K562 (cell line): ENCODE measurements around the gene PPP4R3A. TPM values are rescaled to one million over a fixed set of nuclear protein-coding genes. Genes with fewer than 3 reads are reported as not detected.

Source experiments
- ARHGAP35 ChIP-seq: fragments of 450-650 bp; IDR thresholded peaks from 2 replicates; pipeline ENCODE4 v1.6.1; 2018; ENCODE audit not compliant: partially characterized antibody
- ATF1 ChIP-seq, 2 experiments: fragments of 450-650 bp in 1 of 2; IDR thresholded peaks; 2 replicates each; pipeline ENCODE4 v1.6.1; 2016; ENCODE audit warnings: missing compliant biosample characterization in 1 of 2, missing genetic modification characterization in 1 of 2
- CC2D1A ChIP-seq: fragments of 450-650 bp; IDR thresholded peaks from 2 replicates; pipeline ENCODE4 v1.6.1; 2017; ENCODE audit warnings: mild to moderate bottlenecking
- DACH1 ChIP-seq: fragments of 450-650 bp; IDR thresholded peaks from 2 replicates; pipeline ENCODE4 v1.6.1; 2018; ENCODE audit not compliant: partially characterized antibody
- ETS1 ChIP-seq: conservative IDR thresholded peaks from 2 replicates; pipeline ENCODE4 v1.6.1; 2011; ENCODE audit warnings: low read depth, mild to moderate bottlenecking, low read length; ENCODE audit not compliant: control insufficient read depth
- FOS ChIP-seq: IDR thresholded peaks from 3 replicates; pipeline ENCODE4 v1.6.1; 2011; ENCODE audit not compliant: insufficient read length; ENCODE audit errors: extremely low read depth
- HMBOX1 ChIP-seq: sonication (generic); IDR thresholded peaks from 2 replicates; pipeline ENCODE4 v1.6.1; 2016
- HNRNPH1 ChIP-seq: fragments of 200-400 bp; formaldehyde crosslinking; optimal IDR thresholded peaks from 2 replicates; pipeline ENCODE3; 2017; ENCODE audit warnings: low read depth, mild to moderate bottlenecking, low read length, moderate library complexity
- PHB ChIP-seq: fragments of 250-450 bp; sonication (Bioruptor Pico); IDR thresholded peaks from 2 replicates; pipeline ENCODE4 v1.5.0; 2021
- PHF8 ChIP-seq: fragments of 200-600 bp; sonication (generic); IDR thresholded peaks from 2 replicates; pipeline ENCODE4 v1.6.1; 2012; ENCODE audit warnings: mixed run types, mild to moderate bottlenecking, inconsistent platforms, low read length, moderate library complexity, borderline replicate concordance
- PML ChIP-seq: IDR thresholded peaks from 2 replicates; pipeline ENCODE4 v1.6.1; 2012; ENCODE audit warnings: low read length, inconsistent platforms
- PRDM10 ChIP-seq: fragments of 450-650 bp; IDR thresholded peaks from 2 replicates; pipeline ENCODE4 v1.6.1; 2018; ENCODE audit not compliant: partially characterized antibody
- SIN3A ChIP-seq, 2 experiments: fragments of 150-350 bp in 1 of 2; IDR thresholded peaks; 2 replicates each; pipeline ENCODE4 v1.6.1; 2011 to 2016; ENCODE audit warnings: borderline replicate concordance in 2 of 2, low read depth in 2 of 2, low read length in 2 of 2, mild to moderate bottlenecking in 2 of 2, moderate library complexity in 2 of 2; ENCODE audit not compliant: control insufficient read depth in 1 of 2
- ZC3H11A ChIP-seq: IDR thresholded peaks from 2 replicates; pipeline ENCODE4 v1.6.1; 2012; ENCODE audit warnings: low read depth, low read length, improper control_type of control experiment
- ZKSCAN3 ChIP-seq: fragments of 250-450 bp; sonication (Bioruptor Pico); IDR thresholded peaks from 2 replicates; pipeline ENCODE4 v1.4.0; 2020
- ZNF212 ChIP-seq: fragments of 450-650 bp; formaldehyde crosslinking; IDR thresholded peaks from 2 replicates; pipeline ENCODE4 v1.4.0; 2020; ENCODE audit warnings: mild to moderate bottlenecking
- ZZZ3 ChIP-seq: fragments of 450-650 bp; IDR thresholded peaks from 2 replicates; pipeline ENCODE4 v1.6.1; 2016; ENCODE audit warnings: antibody characterized with exemption, mild to moderate bottlenecking, moderate library complexity
- polyA plus RNA-seq, 8 experiments: library from polyadenylated mRNA; depleted of rRNA in 4 of 8; stranded (reverse) in 5 of 8; unstranded in 3 of 8; fragments of >200 nt; fragmentation: Nextera tagmentation in 2 of 8; fragmentation: Illumina TruSeq in 1 of 8; extraction: Ambion mirVana in 2 of 8; extraction: Trizol in 1 of 8; gene quantifications; 2 replicates each; pipeline versions ENCODE4 v1.2.1 to v1.2.3, GENCODE V29; 2011 to 2014; ENCODE audit warnings: inconsistent platforms in 1 of 8, missing spikeins in 1 of 8
- total RNA-seq, 7 experiments: library from RNA; depleted of rRNA in 6 of 7; stranded (reverse); fragments of >200 nt in 6 of 7; fragmentation: Illumina TruSeq in 2 of 7; extraction: Trizol in 2 of 7; gene quantifications; 2 replicates each; pipeline versions ENCODE4 v1.2.1 to v1.2.3, GENCODE V29; 2011 to 2021; ENCODE audit warnings: low replicate concordance in 1 of 7
- TF ChIP-seq, protein P1 (sequence below): fragments of 250-450 bp; sonication (Bioruptor Pico); IDR thresholded peaks from 2 replicates; pipeline ENCODE4 v1.9.0; 2021; ENCODE audit warnings: mild to moderate bottlenecking, inconsistent platforms
- TF ChIP-seq, protein P2 (sequence below), 2 experiments: fragments of 450-650 bp in 1 of 2; sonication (generic) in 1 of 2; formaldehyde crosslinking in 1 of 2; IDR thresholded peaks in 1 of 2; conservative IDR thresholded peaks in 1 of 2; 2 replicates each; pipeline versions ENCODE4 v1.6.1 to v1.8.1; 2016 to 2023; ENCODE audit warnings: mild to moderate bottlenecking in 2 of 2, moderate library complexity in 2 of 2, inconsistent platforms in 1 of 2, missing genetic modification reagents in 1 of 2

Gene PPP4R3A
- total and polyA plus RNA-seq, 9 of the 15 experiments (the other 6 are each of a cell fraction or from before 2014, with no cell fraction given), result 9.5 to 54.9 (median 44.9) TPM

DNA sequence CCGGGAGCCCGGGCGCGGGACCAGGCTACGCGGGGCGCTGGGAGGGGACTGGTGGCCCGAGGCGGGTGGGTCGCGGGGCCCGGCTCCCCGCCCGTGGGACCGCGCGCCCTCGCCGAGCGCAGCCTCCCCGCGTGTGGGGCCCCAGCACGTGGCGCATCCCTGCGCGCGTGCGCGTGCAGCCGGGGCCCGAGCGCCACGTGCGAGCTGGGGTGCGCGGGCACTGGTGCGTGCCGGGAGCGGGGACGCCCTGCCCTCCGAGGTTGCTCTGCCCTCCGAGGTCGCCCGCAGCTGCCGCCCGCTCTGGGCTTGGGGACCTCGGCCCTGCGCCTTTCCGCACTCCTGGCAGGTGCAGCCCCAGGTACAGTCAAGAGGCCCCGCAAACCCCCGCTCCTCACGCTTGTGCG lies 92.1 kb downstream of the PPP4R3A start (continued):
- no peak for TF ChIP-seq PRDM10
- TF ChIP-seq, protein P1, sequence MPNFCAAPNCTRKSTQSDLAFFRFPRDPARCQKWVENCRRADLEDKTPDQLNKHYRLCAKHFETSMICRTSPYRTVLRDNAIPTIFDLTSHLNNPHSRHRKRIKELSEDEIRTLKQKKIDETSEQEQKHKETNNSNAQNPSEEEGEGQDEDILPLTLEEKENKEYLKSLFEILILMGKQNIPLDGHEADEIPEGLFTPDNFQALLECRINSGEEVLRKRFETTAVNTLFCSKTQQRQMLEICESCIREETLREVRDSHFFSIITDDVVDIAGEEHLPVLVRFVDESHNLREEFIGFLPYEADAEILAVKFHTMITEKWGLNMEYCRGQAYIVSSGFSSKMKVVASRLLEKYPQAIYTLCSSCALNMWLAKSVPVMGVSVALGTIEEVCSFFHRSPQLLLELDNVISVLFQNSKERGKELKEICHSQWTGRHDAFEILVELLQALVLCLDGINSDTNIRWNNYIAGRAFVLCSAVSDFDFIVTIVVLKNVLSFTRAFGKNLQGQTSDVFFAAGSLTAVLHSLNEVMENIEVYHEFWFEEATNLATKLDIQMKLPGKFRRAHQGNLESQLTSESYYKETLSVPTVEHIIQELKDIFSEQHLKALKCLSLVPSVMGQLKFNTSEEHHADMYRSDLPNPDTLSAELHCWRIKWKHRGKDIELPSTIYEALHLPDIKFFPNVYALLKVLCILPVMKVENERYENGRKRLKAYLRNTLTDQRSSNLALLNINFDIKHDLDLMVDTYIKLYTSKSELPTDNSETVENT (CRISPR knock-in tag), result 0 out of 2 replicates have a peak, but pooled peaks have one; percentile 10
- TF ChIP-seq, protein P2, sequence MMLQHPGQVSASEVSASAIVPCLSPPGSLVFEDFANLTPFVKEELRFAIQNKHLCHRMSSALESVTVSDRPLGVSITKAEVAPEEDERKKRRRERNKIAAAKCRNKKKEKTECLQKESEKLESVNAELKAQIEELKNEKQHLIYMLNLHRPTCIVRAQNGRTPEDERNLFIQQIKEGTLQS (IDR thresholded peaks at IDR 0.05), result no peak
- TF ChIP-seq, protein P2 (CRISPR knock-in tag; conservative IDR thresholded peaks at IDR 0.05), result no peak
- no peak for TF ChIP-seq PHB
- no peak for TF ChIP-seq ATF1 (CRISPR knock-in tag; IDR thresholded peaks at IDR 0.05)
- TF ChIP-seq ATF1 (tag; IDR thresholded peaks at IDR 0.05), result no peak
- TF ChIP-seq PHF8, result peak; percentile 51; the same call in 1 of the 2 replicates
- TF ChIP-seq ETS1, result no peak
- no peak for TF ChIP-seq DACH1
- TF ChIP-seq ZKSCAN3 (CRISPR knock-in tag), result no peak
- TF ChIP-seq SIN3A (IDR thresholded peaks at IDR 0.05; ENCODE audit: borderline replicate concordance in 2 of 2, control insufficient read depth in 1 of 2, low read depth in 2 of 2, low read length in 2 of 2), result peak in 1 of 2 experiments; percentile 5; a peak in 1 of 4 replicates
- no peak for TF ChIP-seq ZC3H11A
- no peak for TF ChIP-seq HMBOX1
- TF ChIP-seq ZZZ3, result no peak
- no peak for TF ChIP-seq ARHGAP35
- no peak for TF ChIP-seq ZNF212 (CRISPR knock-in tag)
- no peak for TF ChIP-seq HNRNPH1
- no peak for TF ChIP-seq FOS
- no peak for TF ChIP-seq CC2D1A
- TF ChIP-seq PML, result no peak
